GM19099 (cell line): ENCODE data around the gene RPA3.

Experiments used
- POLR2A ChIP-seq: IDR thresholded peaks from 3 replicates; pipeline ENCODE4 v1.6.1; 2011; ENCODE audit warnings: low read depth; ENCODE audit not compliant: insufficient read length; ENCODE audit errors: extremely low read depth

Gene RPA3

DNA sequence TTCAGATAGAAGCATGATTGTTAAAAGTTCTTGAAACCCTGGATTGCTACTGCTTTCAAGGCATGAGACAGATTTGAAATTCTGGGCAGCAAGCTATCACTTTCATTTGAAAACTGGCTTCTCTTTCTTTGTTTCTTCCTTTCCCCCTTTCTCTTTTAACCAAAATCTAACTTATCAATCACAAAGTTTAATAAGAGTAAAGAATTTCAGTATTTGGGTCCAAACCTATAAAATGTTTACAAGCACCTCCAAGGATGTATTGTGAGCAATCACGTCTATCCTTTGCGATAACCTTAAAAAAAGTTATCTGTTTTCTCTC lies 21.6 kb upstream of the RPA3 start:
- TF ChIP-seq POLR2A: no peak

DNA sequence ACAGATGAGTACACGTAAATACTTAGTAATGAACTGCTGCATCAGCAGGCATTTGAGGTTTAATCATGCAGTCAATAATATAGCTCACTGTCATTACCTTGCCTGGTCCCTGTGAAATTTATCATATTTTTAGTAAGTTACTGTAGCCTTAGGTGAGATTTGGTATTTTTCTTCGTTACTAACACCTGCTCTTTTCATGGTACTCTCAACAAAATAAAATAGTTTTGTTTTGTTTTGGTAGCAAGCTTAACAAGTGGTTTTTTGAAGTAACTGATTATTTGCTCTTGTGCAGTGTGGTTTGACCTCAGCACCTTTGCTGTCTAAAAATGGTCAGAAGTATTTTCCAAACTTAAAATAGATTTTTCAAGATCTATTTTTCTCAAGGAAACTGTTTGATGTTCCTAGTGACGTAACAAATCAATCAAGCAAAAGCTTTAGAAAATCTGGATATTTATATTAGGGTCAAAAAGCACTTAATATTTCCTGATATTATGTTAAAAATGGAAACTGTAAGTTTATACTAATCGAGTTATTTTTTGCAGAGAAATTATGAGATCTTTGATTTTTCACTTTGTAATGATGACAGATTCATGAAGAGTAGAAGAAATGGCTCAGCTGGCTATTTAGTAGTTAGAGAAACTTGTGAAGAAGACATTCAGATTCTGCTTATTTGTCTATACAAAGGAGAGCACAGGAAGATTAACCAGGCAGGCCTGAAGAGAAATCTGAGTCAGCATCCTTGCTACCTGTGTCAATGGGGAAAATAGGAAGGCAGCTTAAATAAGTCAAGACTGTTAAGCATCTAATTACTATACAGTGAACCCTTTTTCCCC lies 21.0 kb upstream of the RPA3 start:
- TF ChIP-seq POLR2A: no peak

DNA sequence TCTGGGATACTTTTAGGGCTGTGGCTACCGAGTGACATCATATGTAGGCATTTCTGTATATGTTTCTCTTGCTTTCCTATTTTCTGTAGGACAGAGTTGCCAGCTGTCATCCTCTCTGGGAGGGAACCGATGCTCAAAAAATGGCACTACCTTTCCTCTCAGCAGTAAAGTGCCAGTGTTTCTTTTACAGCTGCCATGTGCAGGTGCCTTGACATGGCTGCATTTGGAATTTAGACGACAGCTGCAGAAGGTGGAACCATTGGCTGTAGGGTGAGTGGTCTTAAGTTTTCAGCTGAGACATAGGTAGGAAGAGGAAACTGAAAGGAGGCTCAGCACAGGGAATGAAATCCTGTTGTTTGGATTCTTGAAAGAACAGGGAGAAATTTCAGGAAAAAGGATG lies 20.2 kb upstream of the RPA3 start:
- TF ChIP-seq POLR2A: no peak

DNA sequence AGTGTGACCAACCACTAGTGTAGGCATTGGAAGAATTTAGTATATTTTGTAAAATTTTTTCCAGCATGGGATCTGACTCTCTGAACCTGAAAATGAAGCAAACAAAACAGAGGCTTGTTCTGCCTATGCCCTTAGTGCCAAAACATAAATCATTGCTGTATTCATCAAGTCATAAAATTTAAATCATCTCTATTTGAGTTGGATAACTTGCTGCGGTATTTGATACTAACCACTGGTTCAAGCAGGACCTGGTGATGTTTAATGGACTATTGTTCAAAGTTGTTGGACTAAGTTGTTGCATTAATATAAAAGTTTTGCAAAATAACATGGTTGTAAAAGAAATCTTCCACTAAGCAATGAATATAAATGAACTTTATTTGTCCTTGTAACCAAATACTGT lies 19.8 kb upstream of the RPA3 start:
- TF ChIP-seq POLR2A: no peak

DNA sequence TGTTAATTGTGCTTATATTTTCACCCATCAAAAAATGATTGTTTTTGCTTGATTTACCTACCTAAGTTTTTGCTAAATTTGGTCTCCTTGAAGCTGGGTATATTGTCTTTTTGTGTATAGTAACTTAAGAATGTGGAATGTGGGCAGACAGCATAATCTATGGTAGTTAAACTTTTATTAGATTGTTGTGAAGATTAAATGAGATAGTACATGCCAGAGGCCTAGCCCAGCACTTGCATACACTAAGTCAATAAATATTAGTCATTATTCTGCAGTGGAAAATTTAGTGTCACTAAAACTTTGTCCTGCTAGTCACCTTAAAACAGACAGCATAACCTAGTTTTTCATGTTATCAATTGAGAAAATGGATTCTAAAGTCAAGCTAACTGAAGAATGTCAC lies 19.3 kb upstream of the RPA3 start:
- no peak for TF ChIP-seq POLR2A

DNA sequence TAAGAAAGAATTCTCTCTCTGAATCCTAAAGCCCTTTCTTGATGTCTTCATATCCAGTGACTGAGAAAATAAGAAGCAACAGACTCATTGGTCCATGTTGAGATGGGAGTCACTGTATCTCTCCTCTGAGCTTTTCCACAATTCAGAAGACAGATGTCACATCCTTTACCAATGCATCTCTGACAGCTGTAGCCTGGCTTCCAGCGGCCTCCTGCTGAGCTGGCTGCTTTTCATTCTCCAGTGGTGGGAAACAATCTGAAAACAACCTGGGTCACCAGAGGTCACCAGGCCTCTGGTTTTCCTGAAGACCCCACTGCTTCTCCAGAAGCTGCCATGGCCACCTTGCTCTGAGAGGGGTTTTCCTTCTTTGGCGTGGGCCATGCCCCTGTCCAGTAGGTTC lies 18.3 kb upstream of the RPA3 start:
- TF ChIP-seq POLR2A: no peak

DNA sequence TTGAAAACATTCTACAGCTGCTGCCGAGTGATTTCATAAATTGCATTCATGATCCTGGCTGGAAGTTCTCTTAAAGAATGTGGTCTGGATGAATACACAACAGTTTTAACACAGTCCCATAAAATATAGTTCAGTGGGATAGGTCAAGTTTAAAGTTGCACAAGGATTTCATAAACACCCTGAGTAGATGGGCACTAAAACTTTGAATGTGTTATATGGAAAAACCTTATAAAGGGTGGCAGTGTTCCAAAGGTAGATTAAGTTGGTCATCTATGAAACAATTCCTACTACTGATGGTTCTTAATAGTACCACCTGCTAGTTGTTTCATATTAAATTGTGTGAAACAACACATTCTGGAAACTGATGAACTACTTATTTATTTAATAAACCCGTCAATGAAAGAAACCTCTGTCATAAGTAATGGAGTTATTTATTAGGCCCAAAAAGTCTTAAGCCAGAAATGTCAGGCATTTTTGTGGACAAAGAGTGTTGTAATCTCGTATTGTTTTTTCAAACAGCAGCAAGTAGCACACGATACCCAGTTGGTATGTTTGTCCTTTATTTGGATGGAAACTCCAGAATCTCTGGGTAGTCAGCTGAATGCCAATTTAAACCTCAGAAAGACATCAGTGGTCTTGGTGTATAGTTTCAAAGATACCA lies 14.3 kb upstream of the RPA3 start:
- no peak for TF ChIP-seq POLR2A

DNA sequence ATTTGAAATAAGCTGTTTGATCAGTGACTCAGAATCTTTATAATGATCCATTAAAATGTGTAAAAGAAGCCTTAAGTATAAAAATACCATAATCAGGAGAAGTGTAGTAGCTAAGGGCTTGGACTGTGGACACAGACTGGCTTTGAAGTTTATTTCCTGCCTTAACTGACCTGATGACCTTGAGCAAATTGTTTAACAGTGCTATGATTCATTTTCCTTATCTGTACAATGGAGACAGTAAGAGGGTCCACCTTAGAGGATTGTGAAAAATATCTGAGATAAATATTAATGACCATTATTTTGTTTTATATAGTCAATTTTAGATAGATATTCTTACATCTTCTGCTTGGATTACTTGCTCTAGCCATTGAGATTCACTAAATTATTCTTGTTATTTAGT lies 13.3 kb upstream of the RPA3 start:
- TF ChIP-seq POLR2A: no peak

DNA sequence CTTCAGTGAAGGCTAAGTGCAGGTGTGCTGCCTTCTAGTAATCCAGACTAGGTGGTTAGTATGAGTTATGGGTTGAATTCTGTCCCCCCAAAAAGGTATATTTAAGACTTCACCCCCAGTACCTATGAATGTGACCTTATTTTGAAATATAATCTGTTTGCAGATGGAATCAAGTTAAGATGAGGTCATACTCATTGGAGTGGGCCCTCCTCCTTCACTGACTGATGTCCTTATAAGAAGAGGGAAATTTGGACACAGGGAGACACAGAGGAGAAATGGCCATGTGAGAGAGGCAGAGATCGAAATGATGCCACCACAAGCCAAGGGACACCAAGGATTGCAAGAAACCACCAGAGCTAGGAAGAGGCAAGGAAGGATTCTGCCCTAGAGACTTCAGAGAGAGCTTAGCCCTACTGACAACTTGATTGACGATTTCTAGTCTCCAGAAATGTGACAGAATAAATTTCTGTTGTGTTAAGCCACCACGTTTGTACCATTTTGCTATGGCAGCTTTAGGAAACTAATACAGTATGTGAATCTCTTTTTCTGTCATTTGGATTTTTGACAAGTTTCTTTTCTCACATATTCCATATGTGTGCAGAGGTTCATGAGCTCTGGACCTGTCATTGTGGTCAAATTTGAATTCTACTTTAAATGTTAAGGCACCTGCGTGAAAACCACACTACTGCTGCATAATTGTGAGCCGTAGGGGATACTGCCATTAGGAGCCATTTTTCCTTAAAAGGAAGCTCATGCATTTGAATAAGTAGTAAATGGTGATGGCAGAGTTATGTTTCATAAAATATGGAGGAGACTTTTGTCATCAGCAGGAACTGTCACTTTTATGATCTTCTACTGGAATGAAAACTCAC lies 2.6 kb upstream of the RPA3 start:
- no peak for TF ChIP-seq POLR2A

DNA sequence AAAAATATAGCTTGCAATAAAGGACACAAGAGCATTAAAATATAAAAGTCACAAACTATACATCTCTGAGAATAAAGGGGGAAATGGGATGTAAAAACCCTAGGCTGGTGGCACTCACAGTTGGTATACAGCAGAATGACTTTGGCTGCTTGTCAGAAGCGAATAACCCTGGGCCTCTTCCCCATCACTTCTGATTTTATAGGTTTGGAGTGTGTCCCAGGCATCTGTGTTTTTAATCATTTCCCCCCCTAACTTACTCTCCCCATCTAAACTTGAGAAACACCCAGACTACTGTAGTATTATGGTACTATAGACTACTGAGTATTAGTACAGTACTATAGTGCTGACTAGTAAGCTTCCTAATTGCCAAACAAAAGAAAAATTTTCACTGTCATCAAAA lies 1.8 kb upstream of the RPA3 start:
- TF ChIP-seq POLR2A: no peak

DNA sequence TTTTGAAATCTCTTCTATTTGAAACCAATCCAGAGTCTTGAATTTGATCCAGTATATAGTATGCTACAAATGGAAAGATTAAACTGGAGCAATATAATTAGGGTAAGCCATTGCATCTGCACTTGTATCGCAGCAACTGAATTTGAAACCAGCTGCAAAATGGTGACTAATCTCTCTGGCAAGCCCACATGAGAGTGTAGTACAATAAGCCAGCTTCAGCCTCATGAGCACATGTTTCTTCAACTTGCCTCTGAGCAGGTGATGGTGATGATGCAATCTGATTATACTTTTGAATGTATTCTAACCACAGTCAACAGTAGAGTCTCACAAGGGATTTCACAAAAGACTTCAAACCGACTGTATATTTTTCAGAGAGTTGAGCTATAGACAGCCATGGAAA lies 829 bp upstream of the RPA3 start:
- no peak for TF ChIP-seq POLR2A

DNA sequence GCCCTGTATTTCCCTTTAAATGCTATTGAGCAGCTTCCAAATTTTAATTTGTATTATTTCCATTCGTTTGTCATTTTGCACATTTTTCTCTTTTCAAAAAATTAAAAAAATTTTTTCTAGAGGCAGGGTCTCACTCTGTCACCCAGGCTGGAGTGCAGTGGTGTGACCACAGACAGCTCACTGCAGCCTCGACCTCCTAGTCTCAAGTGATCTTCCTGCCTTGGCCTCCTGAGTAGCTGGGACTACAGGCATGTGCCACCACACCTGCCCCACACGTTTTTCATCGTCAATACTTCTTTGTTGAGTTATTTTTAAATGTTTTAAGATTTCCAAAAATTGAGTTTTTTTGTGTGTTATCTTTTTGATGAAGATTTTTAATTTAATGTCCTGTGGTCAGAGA lies 4.7 kb downstream of the RPA3 start:
- TF ChIP-seq POLR2A: no peak

DNA sequence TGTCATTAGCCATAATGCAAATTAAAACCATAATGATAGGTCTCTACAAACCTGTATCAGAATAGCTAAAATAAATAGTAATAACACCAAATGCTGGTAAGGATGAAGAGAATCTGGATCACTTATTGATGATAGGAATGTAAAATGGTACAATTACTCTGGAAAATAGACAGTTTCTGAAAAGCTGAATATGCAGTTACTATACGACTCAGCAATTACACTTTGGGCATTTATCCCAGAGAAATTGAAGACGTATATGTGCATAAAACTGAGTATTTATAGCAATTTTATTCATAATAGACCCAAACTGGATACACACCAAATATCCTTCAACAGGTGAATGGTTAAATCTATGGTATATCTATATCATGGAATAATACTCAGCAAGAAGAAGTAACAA lies 7.9 kb downstream of the RPA3 start:
- no peak for TF ChIP-seq POLR2A

DNA sequence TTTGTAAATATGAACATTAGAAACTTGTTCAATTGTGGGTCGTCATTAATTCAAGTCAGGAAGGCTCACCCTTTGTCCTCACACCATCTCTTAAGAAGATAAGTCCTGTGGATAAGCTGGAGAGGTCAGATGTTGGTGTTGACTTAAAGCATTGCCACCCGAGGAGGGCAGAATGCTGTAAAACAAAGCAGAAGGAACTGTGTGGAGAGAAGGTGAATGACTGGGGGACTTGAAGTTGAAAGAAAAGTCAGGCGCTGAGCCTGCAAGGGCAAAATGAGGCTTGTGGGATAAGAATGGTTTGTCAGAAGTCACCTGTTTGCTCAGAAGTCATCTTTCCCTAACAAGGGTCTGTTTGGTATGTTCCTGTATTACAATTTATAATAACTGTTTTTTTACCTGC lies 9.1 kb downstream of the RPA3 start:
- TF ChIP-seq POLR2A: no peak

DNA sequence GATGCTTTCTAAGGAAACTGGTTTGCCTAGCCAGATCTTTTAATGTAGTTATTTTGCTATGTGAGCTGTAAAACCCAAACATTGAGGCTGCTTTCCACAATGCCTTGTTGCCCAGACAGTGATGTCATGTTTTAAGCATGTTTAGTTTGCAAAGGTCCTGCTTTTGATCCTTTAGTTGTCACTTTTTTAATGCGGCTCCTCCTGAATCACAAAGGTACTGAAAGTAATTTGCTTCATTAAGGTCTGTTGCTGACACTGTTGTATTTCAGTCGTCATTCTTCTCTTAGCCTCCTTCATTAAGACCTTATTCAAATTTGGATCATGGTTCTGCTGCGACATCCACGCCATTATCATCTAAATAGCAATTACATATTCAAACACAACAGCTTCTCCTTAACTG lies 10.6 kb downstream of the RPA3 start:
- TF ChIP-seq POLR2A: no peak

DNA sequence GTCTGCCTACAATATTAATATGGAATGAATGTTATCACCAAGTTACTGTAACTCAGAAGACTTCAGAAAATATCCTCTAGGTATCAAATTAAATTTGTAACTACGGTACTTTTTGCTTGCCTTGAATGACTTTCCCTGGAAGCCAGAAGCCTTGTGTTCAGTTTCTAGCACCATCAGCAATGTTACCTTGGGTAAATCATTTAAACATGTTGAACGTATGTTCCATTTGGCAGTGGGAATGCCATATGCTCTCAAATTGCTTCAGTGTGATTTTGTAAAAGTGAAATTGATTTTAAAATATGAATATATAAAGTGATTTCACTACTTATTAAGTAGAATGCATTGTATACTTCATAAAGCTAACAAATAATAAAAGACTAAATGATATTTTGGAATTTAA lies 11.2 kb downstream of the RPA3 start:
- TF ChIP-seq POLR2A: no peak
